Esophagus squamous epithelium (tissue), 5 donors: ENCODE results near the gene GLIPR1L1. TPM values are rescaled to one million over a fixed set of nuclear protein-coding genes. Genes with fewer than 3 reads are reported as not detected.

Experiments used
- DNase-seq: peaks from one replicate; lab custom pipeline; 2025; lab: John Stamatoyannopoulos, UW
- H3K27ac ChIP-seq, 4 donors: fragments of 200-600 bp; sonication (generic); one replicate each; pipeline ENCODE4 v1.5.1; 2016 to 2019; ENCODE audit warnings: mild to moderate bottlenecking in 1 of 4
- H3K27me3 ChIP-seq, 4 donors: fragments of 200-600 bp; sonication (generic); 1 replicate in 3 of 4; 2 replicates in 1 of 4; pipeline versions ENCODE4 v1.5.1 to v1.6.0; 2017 to 2021; ENCODE audit warnings: antibody characterized with exemption in 1 of 4
- H3K36me3 ChIP-seq, 3 donors: fragments of 200-600 bp; sonication (generic); one replicate each; pipeline ENCODE4 v1.5.1; 2016 to 2019
- H3K4me1 ChIP-seq, 3 donors: fragments of 200-600 bp; sonication (generic); one replicate each; pipeline ENCODE4 v1.5.1; 2017 to 2019
- H3K4me3 ChIP-seq, 4 donors: fragments of 200-600 bp; sonication (generic); 1 replicate in 3 of 4; 2 replicates in 1 of 4; pipeline ENCODE4 v1.5.1; 2016 to 2019; ENCODE audit warnings: mild to moderate bottlenecking in 2 of 4, moderate library complexity in 1 of 4
- H3K9me3 ChIP-seq, 3 donors: fragments of 200-600 bp; sonication (generic); one replicate each; pipeline ENCODE4 v1.5.1; 2016 to 2019
- POLR2A ChIP-seq, 4 donors: fragments of 450-650 bp; IDR thresholded peaks; one replicate each; pipeline ENCODE4 v1.6.1; 2017; ENCODE audit warnings: antibody characterized with exemption in 4 of 4, mild to moderate bottlenecking in 4 of 4, moderate library complexity in 3 of 4
- WGBS, 2 donors: methylation state at CpG; one replicate each; pipeline ENCODE4 v1.1.5; 2018; 5-methylcytosine and 5-hydroxymethylcytosine counted together
- intact Hi-C: fragments of 100-400 bp; cut with DNase I; formaldehyde crosslinking; loops from one replicate; pipeline ENCODE4 v1.15.0; 2022
- total RNA-seq, 4 donors: library from RNA; depleted of rRNA; stranded (reverse); fragments of >200 nt; gene quantifications; one replicate each; pipeline ENCODE4 v1.1.0, GENCODE V29; 2016
- TF ChIP-seq, protein P1 (sequence below), 6 experiments: fragments of 450-650 bp in 4 of 6; fragments of 200-600 bp in 2 of 6; sonication (generic) in 2 of 6; IDR thresholded peaks; one replicate each; pipeline ENCODE4 v1.5.1; 2016 to 2019; ENCODE audit warnings: antibody characterized with exemption in 6 of 6, mild to moderate bottlenecking in 4 of 6, moderate library complexity in 4 of 6
- donor health status: DM: yes; HTN: yes; CAD: no.

The GLIPR1L1 gene
- total RNA-seq, 4 donors from 2014 or later: not detected

DNA sequence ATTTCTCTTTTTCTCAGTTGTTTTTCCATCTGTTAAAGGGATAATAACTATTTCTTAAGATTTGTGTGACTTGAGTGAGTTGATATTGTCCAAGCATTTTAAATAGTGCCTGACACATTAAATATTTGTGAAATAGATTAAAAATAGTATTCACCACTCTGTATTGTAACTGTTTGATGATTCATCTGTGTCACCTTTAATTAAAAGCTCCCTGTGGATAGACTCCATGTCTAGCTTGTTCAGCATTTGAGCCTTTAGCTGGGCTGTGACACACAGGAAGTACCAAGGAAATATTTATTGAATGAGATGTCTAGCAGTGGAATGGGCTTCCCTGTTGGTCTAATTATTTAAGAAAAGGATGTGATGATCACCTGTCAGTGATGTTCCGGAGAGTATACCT lies 54.6 kb downstream of the GLIPR1L1 start:
- intact Hi-C loops: no loop called here
- 60 to 86% methylated on average over 1 of the region's 1 CpG for WGBS, 2 donors
- no peaks in the 10 kb centered on the region for H3K9me3 ChIP-seq
- no peak for DNase-seq
- no peak for TF ChIP-seq POLR2A (IDR thresholded peaks at IDR 0.05)
- TF ChIP-seq, protein P1, sequence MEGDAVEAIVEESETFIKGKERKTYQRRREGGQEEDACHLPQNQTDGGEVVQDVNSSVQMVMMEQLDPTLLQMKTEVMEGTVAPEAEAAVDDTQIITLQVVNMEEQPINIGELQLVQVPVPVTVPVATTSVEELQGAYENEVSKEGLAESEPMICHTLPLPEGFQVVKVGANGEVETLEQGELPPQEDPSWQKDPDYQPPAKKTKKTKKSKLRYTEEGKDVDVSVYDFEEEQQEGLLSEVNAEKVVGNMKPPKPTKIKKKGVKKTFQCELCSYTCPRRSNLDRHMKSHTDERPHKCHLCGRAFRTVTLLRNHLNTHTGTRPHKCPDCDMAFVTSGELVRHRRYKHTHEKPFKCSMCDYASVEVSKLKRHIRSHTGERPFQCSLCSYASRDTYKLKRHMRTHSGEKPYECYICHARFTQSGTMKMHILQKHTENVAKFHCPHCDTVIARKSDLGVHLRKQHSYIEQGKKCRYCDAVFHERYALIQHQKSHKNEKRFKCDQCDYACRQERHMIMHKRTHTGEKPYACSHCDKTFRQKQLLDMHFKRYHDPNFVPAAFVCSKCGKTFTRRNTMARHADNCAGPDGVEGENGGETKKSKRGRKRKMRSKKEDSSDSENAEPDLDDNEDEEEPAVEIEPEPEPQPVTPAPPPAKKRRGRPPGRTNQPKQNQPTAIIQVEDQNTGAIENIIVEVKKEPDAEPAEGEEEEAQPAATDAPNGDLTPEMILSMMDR (IDR thresholded peaks at IDR 0.05): no peak
- H3K4me3 ChIP-seq: peak overlapping the region in 1 of 4 donors; percentile 71
- no peaks in the 10 kb centered on the region for H3K27me3 ChIP-seq
- H3K27ac ChIP-seq: peak overlapping the region; percentile 13 to 94 (median 58)
- H3K4me1 ChIP-seq: peaks cover 0 to 35% (median 13%) of the 10 kb centered on the region in 3 donors
- H3K36me3 ChIP-seq: no peaks in the 10 kb centered on the region

DNA sequence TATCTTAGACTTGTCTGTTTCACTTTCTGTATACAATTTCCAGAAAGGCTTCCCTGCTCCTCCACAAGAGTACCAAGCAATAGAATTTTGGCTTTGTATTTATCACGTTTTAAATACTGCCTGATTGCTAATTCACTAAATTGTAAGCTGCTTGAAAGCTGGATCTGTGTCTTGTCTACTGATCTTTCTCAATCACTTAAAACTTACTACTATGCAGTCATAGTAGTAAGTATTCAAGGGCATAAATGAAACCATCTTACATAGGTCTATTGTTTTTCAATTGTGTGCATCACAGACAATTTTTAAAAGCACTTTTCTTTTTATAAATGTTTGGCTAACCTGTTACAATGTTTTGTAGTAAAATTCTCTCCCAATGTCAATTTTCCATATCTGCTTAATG lies 55.2 kb downstream of the GLIPR1L1 start:
- H3K4me3 ChIP-seq: peak overlapping the region in 3 of 4 donors; percentile 61 to 71 (median 67)
- H3K4me1 ChIP-seq: peaks cover 0 to 35% (median 13%) of the 10 kb centered on the region in 3 donors
- TF ChIP-seq, protein P1 (IDR thresholded peaks at IDR 0.05): no peak
- TF ChIP-seq POLR2A (IDR thresholded peaks at IDR 0.05): no peak
- no peaks in the 10 kb centered on the region for H3K9me3 ChIP-seq
- H3K36me3 ChIP-seq: no peaks in the 10 kb centered on the region
- H3K27me3 ChIP-seq: no peaks in the 10 kb centered on the region
- H3K27ac ChIP-seq: peak overlapping the region; percentile 13 to 94 (median 58)
- WGBS, 2 donors: 10 to 15% methylated on average over 1 of the region's 1 CpG
- intact Hi-C loops: no loop called here
- DNase-seq: no peak

DNA sequence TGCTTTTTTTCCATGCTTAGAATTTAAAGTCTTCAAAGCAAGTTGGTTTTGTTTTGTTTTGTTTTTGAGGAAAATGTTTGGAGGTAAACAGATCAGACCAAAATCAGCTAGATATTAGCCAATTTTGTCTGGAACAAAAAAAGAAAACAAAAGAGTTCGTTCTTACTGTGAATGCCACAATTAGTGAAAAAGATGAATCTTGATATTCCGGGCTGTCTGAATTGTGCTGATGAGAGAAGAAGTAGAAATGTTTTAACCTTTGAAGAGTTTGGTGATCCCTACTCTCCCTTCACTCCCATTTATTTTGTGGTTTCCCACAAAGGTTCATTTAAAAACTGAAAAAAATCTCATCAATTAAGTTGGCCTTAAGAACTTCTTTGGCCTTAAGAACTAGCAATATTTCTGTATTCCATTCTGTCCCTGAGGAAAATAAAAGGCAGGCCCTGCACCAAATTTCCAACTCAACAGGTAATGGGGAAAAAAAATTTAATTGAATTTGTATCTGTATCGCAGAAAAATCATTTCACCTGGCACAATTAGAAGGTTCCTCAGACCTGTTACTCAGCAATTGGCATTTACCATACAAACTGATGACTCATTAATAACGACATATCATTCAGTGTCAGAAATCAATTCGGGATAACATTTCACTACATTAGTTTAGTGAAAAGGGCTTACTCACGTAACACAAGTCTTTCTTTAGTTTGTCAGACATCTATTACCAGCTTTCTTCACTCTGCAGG lies 55.9 kb downstream of the GLIPR1L1 start:
- Histone ChIP-seq H3K27ac (peak overlapping the region; percentile 89 to 94 (median 93)), H3K9me3 (no peaks in the 10 kb centered on the region), H3K27me3 (no peaks in the 10 kb centered on the region), H3K36me3 (no peaks in the 10 kb centered on the region), H3K4me1 (peaks cover 0 to 35% (median 13%) of the 10 kb centered on the region in 3 donors), H3K4me3 (peak overlapping the region; percentile 43 to 71 (median 64))
- no peak for TF ChIP-seq POLR2A (IDR thresholded peaks at IDR 0.05)
- TF ChIP-seq, protein P1 (IDR thresholded peaks at IDR 0.05): no peak
- no peak for DNase-seq
- intact Hi-C loops: no loop called here
- 13 to 26% methylated on average over 6 of the region's 6 CpGs for WGBS, 2 donors

DNA sequence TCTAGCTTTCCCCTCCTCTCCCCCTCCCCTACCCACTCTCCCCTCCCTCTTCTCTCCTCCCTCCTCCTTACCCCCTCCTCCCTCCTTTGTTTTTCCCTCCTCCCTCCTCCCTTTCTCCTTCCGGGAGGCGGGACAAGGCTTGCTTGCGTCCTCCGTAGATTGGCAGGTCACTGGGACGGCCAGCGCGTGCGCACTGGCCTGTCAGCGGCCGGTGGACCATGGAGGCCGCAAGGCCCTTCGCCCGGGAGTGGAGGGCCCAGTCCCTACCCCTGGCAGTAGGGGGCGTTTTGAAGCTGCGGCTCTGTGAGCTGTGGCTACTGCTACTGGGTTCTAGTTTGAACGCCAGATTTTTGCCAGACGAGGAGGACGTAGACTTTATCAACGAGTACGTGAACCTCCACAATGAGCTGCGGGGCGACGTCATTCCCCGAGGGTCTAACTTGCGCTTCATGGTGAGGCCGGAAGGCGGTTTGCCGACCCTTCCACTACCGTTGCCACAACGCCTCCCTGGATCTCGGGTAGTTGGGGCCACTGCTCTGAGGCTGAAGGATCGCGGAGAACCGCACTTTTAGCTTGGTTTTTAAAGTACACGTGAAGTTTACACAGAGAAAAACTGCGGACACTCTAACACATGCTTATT lies 56.5 kb downstream of the GLIPR1L1 start, which contains the start of gene GLIPR1L2:
Gene GLIPR1L2, plus strand, starts transcription at position 191 of the 640 bp plus-strand sequence. Its CDS starts 28 bp downstream, at position 219.
- peak in 3 of 4 donors; percentile 51 to 87 (median 51) for TF ChIP-seq POLR2A (IDR thresholded peaks at IDR 0.05)
- TF ChIP-seq, protein P1 (IDR thresholded peaks at IDR 0.05): peak; percentile 61 to 89 (median 79)
- H3K27me3 ChIP-seq: no peaks in the 10 kb centered on the region
- H3K4me3 ChIP-seq: peak within 1 kb of the TSS; percentile 43 to 71 (median 64)
- peak; percentile 64 for DNase-seq
- H3K27ac ChIP-seq: peak within 1 kb of the TSS; percentile 89 to 94 (median 93)
- 3 to 6% methylated on average over 7 to 19 of the region's 36 CpGs for WGBS, 2 donors
- H3K4me1 ChIP-seq: peaks cover 0 to 35% (median 13%) of the 10 kb centered on the region in 3 donors
- H3K9me3 ChIP-seq: no peaks in the 10 kb centered on the region
- intact Hi-C loops: no loop called here
- H3K36me3 ChIP-seq: no peaks in the 10 kb centered on the region

DNA sequence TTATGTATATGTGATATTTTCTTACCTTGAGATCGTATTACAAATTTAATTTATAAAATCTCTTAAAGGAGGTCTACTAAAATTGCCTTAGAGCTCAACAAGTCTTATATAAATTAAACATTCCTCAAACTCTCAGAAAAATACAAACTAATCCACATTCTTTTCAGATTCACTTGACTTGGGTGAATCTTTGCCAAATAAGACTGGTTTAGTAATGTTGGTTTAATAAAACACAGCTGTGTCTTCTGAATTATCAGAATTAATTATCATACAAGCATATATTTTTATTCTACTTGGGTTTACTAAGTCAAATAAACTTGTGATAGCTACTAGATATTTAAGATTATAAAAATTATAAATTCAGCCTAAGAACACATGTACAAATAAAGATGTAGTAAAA lies 69.8 kb downstream of the GLIPR1L1 start:
- DNase-seq: no peak
- Histone ChIP-seq H3K9me3 (no peaks in the 10 kb centered on the region), H3K27ac (no peak overlapping the region), H3K4me1 (no peaks in the 10 kb centered on the region), H3K4me3 (no peak overlapping the region), H3K36me3 (no peaks in the 10 kb centered on the region), H3K27me3 (no peaks in the 10 kb centered on the region)
- 77 to 85% methylated on average over 1 of the region's 1 CpG for WGBS, 2 donors
- intact Hi-C loops: no loop called here
- no peak for TF ChIP-seq POLR2A (IDR thresholded peaks at IDR 0.05)
- TF ChIP-seq, protein P1 (IDR thresholded peaks at IDR 0.05): no peak
